ENCODE data around the gene PTK7.

PTK7 gene

GRCh38 chr6:43088654-43089056 lies 12.5 kb downstream of the PTK7 start:
- TF ChIP-seq CTCF (IDR thresholded peaks at IDR 0.05; ENCODE audit: low read depth, low read length, missing control alignments), result no peak
- no peak overlapping the region for H3K4me3 ChIP-seq (replicated peaks; ENCODE audit: low read depth, low read length)
- DNase-seq (ENCODE audit: extremely low read depth, low read depth), result no peak

GRCh38 chr6:43089467-43089866 lies 13.4 kb downstream of the PTK7 start:
- DNase-seq (ENCODE audit: extremely low read depth, low read depth), result no peak
- no peak for TF ChIP-seq CTCF (IDR thresholded peaks at IDR 0.05; ENCODE audit: low read depth, low read length, missing control alignments)
- no peak overlapping the region for H3K4me3 ChIP-seq (replicated peaks; ENCODE audit: low read depth, low read length)

- TF ChIP-seq CTCF (IDR thresholded peaks at IDR 0.05; ENCODE audit: low read depth, low read length, missing control alignments), result no peak
- no peak for DNase-seq (ENCODE audit: extremely low read depth, low read depth)
- H3K4me3 ChIP-seq (replicated peaks; ENCODE audit: low read depth, low read length), result no peak overlapping the region
Measured at GRCh38 chr6:43089874-43090558, 13.9 kb downstream of the PTK7 start.

- no peak for TF ChIP-seq CTCF (IDR thresholded peaks at IDR 0.05; ENCODE audit: low read depth, low read length, missing control alignments)
- H3K4me3 ChIP-seq (replicated peaks; ENCODE audit: low read depth, low read length), result no peak overlapping the region
- DNase-seq (ENCODE audit: extremely low read depth, low read depth), result no peak
Measured at GRCh38 chr6:43090559-43090956, 14.4 kb downstream of the PTK7 start.

GRCh38 chr6:43091020-43091419 lies 14.9 kb downstream of the PTK7 start:
- no peak for TF ChIP-seq CTCF (IDR thresholded peaks at IDR 0.05; ENCODE audit: low read depth, low read length, missing control alignments)
- H3K4me3 ChIP-seq (replicated peaks; ENCODE audit: low read depth, low read length), result no peak overlapping the region
- DNase-seq (ENCODE audit: extremely low read depth, low read depth), result no peak

GRCh38 chr6:43091436-43091991 lies 15.4 kb downstream of the PTK7 start:
- H3K4me3 ChIP-seq (replicated peaks; ENCODE audit: low read depth, low read length), result no peak overlapping the region
- DNase-seq (ENCODE audit: extremely low read depth, low read depth), result no peak
- TF ChIP-seq CTCF (IDR thresholded peaks at IDR 0.05; ENCODE audit: low read depth, low read length, missing control alignments), result no peak

All from HFF-Myc (cell line).